H1 (cell line): ENCODE results near the gene TJP2. TPM values are rescaled to one million over a fixed set of nuclear protein-coding genes. Genes with fewer than 3 reads are reported as not detected.

ENCODE experiments used
- CTCF ChIA-PET: fragments of 300-600 bp; sonication (Branson Sonifier 250); formaldehyde crosslinking; loops from one replicate; lab custom pipeline; 2021; ENCODE audit not compliant: partially characterized antibody; lab: Charles Lee
- POLR2A ChIA-PET: fragments of 300-600 bp; sonication (Branson Sonifier 250); formaldehyde crosslinking; loops from one replicate; lab custom pipeline; 2021; ENCODE audit warnings: inconsistent platforms; ENCODE audit not compliant: partially characterized antibody; lab: Charles Lee
- DNase-seq, 2 experiments: peaks; one replicate each; pipeline versions ENCODE4 v3.0.0 to v3.0.0-alpha.2; 2010 to 2022; ENCODE audit warnings: low spot score in 2 of 2, low read depth in 1 of 2, mixed read lengths in 1 of 2
- FAIRE-seq: peaks from 2 replicates; lab custom pipeline; 2011; peaks lifted over from hg19 to GRCh38; lab: Jason Lieb, UNC
- H2AFZ ChIP-seq: 2 replicates; pipeline ENCODE4 v1.8.1; 2012; ENCODE audit warnings: low read length, inconsistent platforms
- H2AK5ac ChIP-seq: 2 replicates; pipeline ENCODE4 v1.6.1; 2013; ENCODE audit warnings: low read depth, low read length
- H2BK120ac ChIP-seq: replicated peaks from 2 replicates; pipeline ENCODE3; 2013; ENCODE audit warnings: low read depth, low read length, inconsistent platforms
- H2BK12ac ChIP-seq: 2 replicates; pipeline ENCODE4 v1.6.1; 2013; ENCODE audit warnings: low read depth, low read length
- H2BK15ac ChIP-seq: 2 replicates; pipeline ENCODE4 v1.6.1; 2013; ENCODE audit warnings: low read length
- H2BK20ac ChIP-seq: 2 replicates; pipeline ENCODE4 v1.6.1; 2013; ENCODE audit warnings: low read length
- H2BK5ac ChIP-seq: 2 replicates; pipeline ENCODE4 v1.6.1; 2013; ENCODE audit warnings: low read depth, low read length
- H3K14ac ChIP-seq: 2 replicates; pipeline ENCODE4 v1.6.1; 2013; ENCODE audit warnings: inconsistent platforms; ENCODE audit not compliant: insufficient read length
- H3K18ac ChIP-seq: 2 replicates; pipeline ENCODE4 v1.6.1; 2013; ENCODE audit warnings: low read length; ENCODE audit errors: extremely low read depth
- H3K23ac ChIP-seq: 2 replicates; pipeline ENCODE4 v1.6.1; 2013; ENCODE audit warnings: inconsistent platforms; ENCODE audit not compliant: insufficient read length
- H3K23me2 ChIP-seq: 2 replicates; pipeline ENCODE4 v1.6.1; 2013; ENCODE audit warnings: low read depth, low read length
- H3K27ac ChIP-seq: 2 replicates; pipeline ENCODE4 v1.6.1; 2011; ENCODE audit warnings: low read depth, low read length, inconsistent platforms
- H3K27me3 ChIP-seq, 4 experiments: replicated peaks in 1 of 4; 1 replicate in 1 of 4; 2 replicates in 3 of 4; pipeline versions ENCODE4 v1.6.1 to v1.8.1; 2011 to 2013; ENCODE audit warnings: low read length in 3 of 4, mild to moderate bottlenecking in 3 of 4, inconsistent platforms in 2 of 4, mixed read lengths in 2 of 4, moderate library complexity in 1 of 4; ENCODE audit not compliant: control insufficient read depth in 3 of 4, insufficient read depth in 3 of 4; ENCODE audit errors: extremely low read depth in 1 of 4
- H3K36me3 ChIP-seq, 4 experiments: 2 replicates each; pipeline versions ENCODE4 v1.6.1 to v1.8.1; 2011 to 2013; ENCODE audit warnings: mild to moderate bottlenecking in 4 of 4, low read length in 3 of 4, moderate library complexity in 2 of 4, control low read depth in 1 of 4, inconsistent platforms in 1 of 4; ENCODE audit not compliant: insufficient read depth in 4 of 4, control insufficient read depth in 2 of 4
- H3K4ac ChIP-seq: replicated peaks from 2 replicates; pipeline ENCODE3; 2013; ENCODE audit warnings: low read length, low read depth, mixed read lengths, inconsistent platforms; ENCODE audit not compliant: insufficient read length
- H3K4me1 ChIP-seq, 4 experiments: replicated peaks in 1 of 4; 1 replicate in 1 of 4; 2 replicates in 3 of 4; pipeline versions ENCODE4 v1.6.1 to v1.8.1; 2011 to 2013; ENCODE audit warnings: low read length in 3 of 4, inconsistent platforms in 2 of 4, mixed read lengths in 1 of 4; ENCODE audit not compliant: insufficient read depth in 4 of 4, control insufficient read depth in 3 of 4
- H3K4me2 ChIP-seq, 2 experiments: 2 replicates each; pipeline versions ENCODE4 v1.6.1 to v1.8.1; 2011 to 2013; ENCODE audit warnings: low read depth in 2 of 2, low read length in 2 of 2, control low read depth in 1 of 2, inconsistent platforms in 1 of 2, mild to moderate bottlenecking in 1 of 2; ENCODE audit not compliant: insufficient read depth in 1 of 2
- H3K4me3 ChIP-seq, 4 experiments: fragments of 200-600, 300-600 bp in 1 of 4; sonication (generic), shearing (Covaris generic), sonication (Bioruptor Twin) in 1 of 4; 2 replicates each; pipeline versions ENCODE4 v1.5.1 to v1.8.1; 2011 to 2016; ENCODE audit warnings: low read length in 4 of 4, low read depth in 3 of 4, control low read depth in 2 of 4, inconsistent platforms in 2 of 4, mild to moderate bottlenecking in 2 of 4, mixed read lengths in 1 of 4, moderate library complexity in 1 of 4; ENCODE audit not compliant: insufficient read depth in 2 of 4; ENCODE audit errors: extremely low read depth in 1 of 4
- H3K56ac ChIP-seq: replicated peaks from 2 replicates; pipeline ENCODE3; 2013; ENCODE audit warnings: low read depth, mild to moderate bottlenecking, mixed read lengths, low read length, inconsistent platforms; ENCODE audit not compliant: insufficient read length
- H3K79me1 ChIP-seq: 2 replicates; pipeline ENCODE4 v1.6.1; 2013; ENCODE audit warnings: low read depth, low read length, control low read depth
- H3K79me2 ChIP-seq, 2 experiments: 2 replicates each; pipeline versions ENCODE4 v1.6.1 to v1.8.1; 2012 to 2013; ENCODE audit warnings: low read length in 2 of 2, mild to moderate bottlenecking in 2 of 2, inconsistent platforms in 1 of 2; ENCODE audit not compliant: insufficient read depth in 2 of 2, control insufficient read depth in 1 of 2
- H3K9ac ChIP-seq, 4 experiments: replicated peaks in 1 of 4; 1 replicate in 1 of 4; 2 replicates in 3 of 4; pipeline versions ENCODE4 v1.6.1 to v1.8.1; 2011 to 2013; ENCODE audit warnings: low read depth in 3 of 4, low read length in 3 of 4, control low read depth in 2 of 4, mild to moderate bottlenecking in 2 of 4, moderate library complexity in 2 of 4, inconsistent platforms in 1 of 4; ENCODE audit errors: extremely low read depth in 1 of 4
- H3K9me3 ChIP-seq, 2 experiments: 2 replicates each; pipeline versions ENCODE4 v1.6.1 to v1.8.1; 2012 to 2013; ENCODE audit warnings: mild to moderate bottlenecking in 2 of 2, moderate library complexity in 2 of 2, control low read depth in 1 of 2, inconsistent platforms in 1 of 2, low read depth in 1 of 2, low read length in 1 of 2, mixed read lengths in 1 of 2; ENCODE audit not compliant: insufficient read depth in 2 of 2
- H4K20me1 ChIP-seq, 2 experiments: replicated peaks in 1 of 2; 2 replicates each; pipeline versions ENCODE3 to v1.8.1; 2011 to 2013; ENCODE audit warnings: inconsistent platforms in 2 of 2, low read length in 2 of 2, mild to moderate bottlenecking in 1 of 2; ENCODE audit not compliant: insufficient read depth in 2 of 2, control insufficient read depth in 1 of 2
- H4K5ac ChIP-seq: 2 replicates; pipeline ENCODE4 v1.6.1; 2013; ENCODE audit warnings: low read length, low read depth, mixed read lengths, inconsistent platforms; ENCODE audit not compliant: insufficient read length
- H4K8ac ChIP-seq: 2 replicates; pipeline ENCODE4 v1.8.0; 2013; ENCODE audit warnings: mild to moderate bottlenecking, moderate library complexity, low read length, inconsistent platforms; ENCODE audit not compliant: insufficient read depth; ENCODE audit errors: extremely low read depth
- H4K91ac ChIP-seq: replicated peaks from 2 replicates; pipeline ENCODE3; 2013; ENCODE audit warnings: low read length, mixed read lengths, inconsistent platforms; ENCODE audit not compliant: insufficient read length
- ASH2L ChIP-seq: fragments of 200-600, 300-600 bp; sonication (generic); IDR thresholded peaks from one replicate; pipeline ENCODE4 v1.7.1; 2017; ENCODE audit warnings: low read length
- CBX8 ChIP-seq: fragments of 300-800, 300-1000 bp; sonication (generic); IDR thresholded peaks from 2 replicates; pipeline ENCODE4 v1.7.1; 2016; ENCODE audit warnings: low read depth, low read length, borderline replicate concordance
- FOSL1 ChIP-seq: IDR thresholded peaks from 2 replicates; pipeline ENCODE4 v1.6.1; 2011; ENCODE audit warnings: mild to moderate bottlenecking, low read depth, low read length, moderate library complexity; ENCODE audit not compliant: insufficient read depth
- RFX5 ChIP-seq: IDR thresholded peaks from 2 replicates; pipeline ENCODE4 v1.6.1; 2011; ENCODE audit warnings: low read depth, low read length, improper control_type of control experiment, borderline replicate concordance
- SUZ12 ChIP-seq: fragments of 200-600 bp; sonication (generic); IDR thresholded peaks from 2 replicates; pipeline ENCODE4 v1.6.1; 2012; ENCODE audit warnings: mild to moderate bottlenecking, inconsistent platforms, low read length, moderate library complexity, mixed read lengths
- TEAD4 ChIP-seq: IDR thresholded peaks from 2 replicates; pipeline ENCODE4 v1.6.1; 2012; ENCODE audit warnings: low read depth, low read length, inconsistent platforms, mixed read lengths
- WGBS, 2 experiments: shearing (Covaris generic) in 1 of 2; methylation state at CpG; one replicate each; pipeline versions ENCODE4 v1.1.6 to v1.1.7; 2013 to 2015; ENCODE audit warnings: low lambda C conversion rate in 2 of 2, mixed read lengths in 2 of 2, inconsistent platforms in 1 of 2, low coverage in 1 of 2, missing lambda C conversion rate in 1 of 2; ENCODE audit not compliant: insufficient replicate concordance in 2 of 2, insufficient coverage in 1 of 2, insufficient read length in 1 of 2; ENCODE audit errors: extremely low coverage in 1 of 2, missing lambda C conversion rate in 1 of 2; 5-methylcytosine and 5-hydroxymethylcytosine counted together
- polyA plus RNA-seq, 7 experiments: library from polyadenylated mRNA; depleted of rRNA in 3 of 7; stranded (reverse) in 5 of 7; unstranded in 2 of 7; fragments of >200 nt in 5 of 7; fragments of 200-250 nt in 2 of 7; gene quantifications; 1 replicate in 5 of 7; 2 replicates in 1 of 7; 4 replicates in 1 of 7; pipeline versions ENCODE4 v1.2.1 to v1.2.3, GENCODE V29; 2011 to 2013; ENCODE audit warnings: missing spikeins in 2 of 7, mixed read lengths in 2 of 7
- total RNA-seq: library from RNA; stranded (reverse); fragmentation: NEBNext Ultra II Directional; extraction: Animal tissue kit (Norgen Biotek cat#: 25700); gene quantifications from 2 replicates; pipeline ENCODE4 v1.2.1, GENCODE V29; 2021
- TF ChIP-seq, protein P1 (sequence below): IDR thresholded peaks from 2 replicates; pipeline ENCODE4 v1.6.1; 2011; ENCODE audit warnings: low read length, improper control_type of control experiment

The TJP2 gene
- total and polyA plus RNA-seq, 2 of the 8 experiments (the other 6 are each of a cell fraction or from before 2014, with no cell fraction given): 54.9 to 137 TPM

DNA sequence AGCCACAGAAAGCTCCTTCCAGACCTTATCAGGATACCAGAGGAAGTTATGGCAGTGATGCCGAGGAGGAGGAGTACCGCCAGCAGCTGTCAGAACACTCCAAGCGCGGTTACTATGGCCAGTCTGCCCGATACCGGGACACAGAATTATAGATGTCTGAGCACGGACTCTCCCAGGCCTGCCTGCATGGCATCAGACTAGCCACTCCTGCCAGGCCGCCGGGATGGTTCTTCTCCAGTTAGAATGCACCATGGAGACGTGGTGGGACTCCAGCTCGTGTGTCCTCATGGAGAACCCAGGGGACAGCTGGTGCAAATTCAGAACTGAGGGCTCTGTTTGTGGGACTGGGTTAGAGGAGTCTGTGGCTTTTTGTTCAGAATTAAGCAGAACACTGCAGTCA, 80.1 kb downstream of the TJP2 start:
- no peak overlapping the region for H2AK5ac ChIP-seq
- FAIRE-seq (no peak), DNase-seq (no peak)
- peaks cover 24 to 42% (median 34%) of the 10 kb centered on the region in 4 experiments for H3K36me3 ChIP-seq
- no peak overlapping the region for H3K27ac ChIP-seq
- no peak overlapping the region for H2AFZ ChIP-seq
- H2BK12ac ChIP-seq: no peak overlapping the region
- H4K8ac ChIP-seq: no peak overlapping the region
- H4K91ac ChIP-seq: no peak overlapping the region
- no peak overlapping the region for H3K9ac ChIP-seq
- H3K23ac ChIP-seq: no peak overlapping the region
- H2BK15ac ChIP-seq: no peak overlapping the region
- H4K20me1 ChIP-seq: no peaks in the 10 kb centered on the region
- H3K4me1 ChIP-seq: no peaks in the 10 kb centered on the region
- 91% methylated on average over 11 of the region's 11 CpGs; no CpG with 5 or more reads in 1 of the 2 experiments for WGBS, 2 experiments
- no peak overlapping the region for H2BK120ac ChIP-seq
- no peaks in the 10 kb centered on the region for H3K79me2 ChIP-seq
- no peak overlapping the region for H3K4me3 ChIP-seq
- no peaks in the 10 kb centered on the region for H3K27me3 ChIP-seq
- no peak overlapping the region for H3K56ac ChIP-seq
- POLR2A ChIA-PET: interaction anchor here (0.6 to 1.3 kb wide), 2 partner anchors 10 to 39 kb away, joined by 4 to 7 read pairs; no protein-coding TSS in a partner anchor
- no peak overlapping the region for H3K4me2 ChIP-seq
- no peak overlapping the region for H3K14ac ChIP-seq
- H3K9me3 ChIP-seq: no peaks in the 10 kb centered on the region
- no peak overlapping the region for H3K18ac ChIP-seq
- no peak overlapping the region for H4K5ac ChIP-seq
- no peaks in the 10 kb centered on the region for H3K79me1 ChIP-seq
- TF ChIP-seq TEAD4 (no peak), CBX8 (no peak), RFX5 (no peak), ASH2L (no peak), SUZ12 (no peak), FOSL1 (no peak)
- TF ChIP-seq, protein P1, sequence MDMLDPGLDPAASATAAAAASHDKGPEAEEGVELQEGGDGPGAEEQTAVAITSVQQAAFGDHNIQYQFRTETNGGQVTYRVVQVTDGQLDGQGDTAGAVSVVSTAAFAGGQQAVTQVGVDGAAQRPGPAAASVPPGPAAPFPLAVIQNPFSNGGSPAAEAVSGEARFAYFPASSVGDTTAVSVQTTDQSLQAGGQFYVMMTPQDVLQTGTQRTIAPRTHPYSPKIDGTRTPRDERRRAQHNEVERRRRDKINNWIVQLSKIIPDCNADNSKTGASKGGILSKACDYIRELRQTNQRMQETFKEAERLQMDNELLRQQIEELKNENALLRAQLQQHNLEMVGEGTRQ: no peak
- CTCF ChIA-PET: interaction anchor here (0.9 to 1.7 kb wide), 4 partner anchors 9 to 117 kb away, joined by 3 to 5 read pairs (median 3); no protein-coding TSS in a partner anchor
- H3K23me2 ChIP-seq: no peaks in the 10 kb centered on the region
- H2BK20ac ChIP-seq: no peak overlapping the region
- no peak overlapping the region for H2BK5ac ChIP-seq
- no peak overlapping the region for H3K4ac ChIP-seq
